GM21576 (cell line): Measurements from ENCODE around the gene NR3C2.
"Not testable (repeated sequence)": the region's sequence is repeated elsewhere in the genome, so short reads cannot be mapped to it uniquely, and the experiment has no call there.

Experiments
- ATAC-seq: cut with Tn5 transposase; IDR thresholded peaks from one replicate; pipeline ENCODE4 v1.9.1; 2021; ENCODE audit warnings: mild to moderate bottlenecking, moderate library complexity; ENCODE audit not compliant: unreplicated experiment

Gene NR3C2

DNA sequence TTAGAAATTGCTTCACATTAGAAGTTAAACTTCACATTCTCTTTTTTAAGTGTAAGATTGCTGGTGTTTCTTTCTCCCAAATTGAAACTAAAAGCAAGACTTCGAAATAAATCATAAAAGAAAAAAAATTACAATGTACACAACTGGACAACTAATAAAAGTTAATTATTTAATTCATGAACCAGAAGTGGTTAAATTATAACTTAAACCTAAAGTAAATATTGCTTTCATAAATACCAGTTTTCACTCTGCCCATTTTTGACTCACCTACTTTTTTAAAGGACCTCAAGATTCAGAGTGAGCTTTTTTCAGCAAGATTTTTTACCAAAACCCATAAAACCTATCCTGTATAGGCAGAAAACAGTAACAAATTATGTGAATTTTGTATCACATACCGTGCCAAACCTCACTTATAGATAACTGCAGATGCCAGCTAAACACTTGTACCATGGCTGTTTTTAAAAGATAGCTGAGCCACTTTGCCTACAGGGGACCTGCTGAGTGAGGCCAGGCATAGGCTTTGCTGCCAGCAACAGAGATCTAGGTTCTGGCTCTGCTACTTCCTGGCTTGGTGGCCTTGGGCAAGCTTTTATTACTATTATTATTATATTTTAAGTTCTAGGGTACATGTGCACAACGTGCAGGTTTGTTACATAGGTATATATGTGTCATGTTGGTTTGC, 259.8 kb downstream of the NR3C2 start:
- no peak for ATAC-seq

- ATAC-seq = no peak
Measured at GRCh38 chr4:148173397-148174017, 268.7 kb downstream of the NR3C2 start.

DNA sequence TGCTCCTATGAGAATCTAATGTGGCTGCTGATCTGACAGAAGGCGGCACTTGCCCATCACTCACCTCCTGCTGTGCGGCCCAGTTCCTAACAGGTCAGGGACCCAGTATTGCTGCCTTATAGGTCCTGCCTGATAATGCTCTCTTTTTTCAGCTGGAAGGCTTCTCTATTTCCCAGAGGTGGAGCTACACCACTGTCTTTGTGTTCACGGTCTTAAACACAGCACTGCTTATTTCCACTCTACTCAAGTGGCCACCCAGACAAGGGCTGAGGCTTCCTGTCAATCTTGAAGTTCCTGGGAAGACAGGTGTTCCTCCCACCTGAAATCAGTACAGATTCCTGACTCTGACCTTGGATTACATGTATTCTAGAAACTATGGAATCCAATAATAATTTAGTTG, 270.6 kb downstream of the NR3C2 start:
- ATAC-seq = no peak

- no peak for ATAC-seq
Measured at GRCh38 chr4:148170408-148171365, 271.5 kb downstream of the NR3C2 start.

GRCh38 chr4:148166132-148166591, 276.1 kb downstream of the NR3C2 start:
- no peak for ATAC-seq

DNA sequence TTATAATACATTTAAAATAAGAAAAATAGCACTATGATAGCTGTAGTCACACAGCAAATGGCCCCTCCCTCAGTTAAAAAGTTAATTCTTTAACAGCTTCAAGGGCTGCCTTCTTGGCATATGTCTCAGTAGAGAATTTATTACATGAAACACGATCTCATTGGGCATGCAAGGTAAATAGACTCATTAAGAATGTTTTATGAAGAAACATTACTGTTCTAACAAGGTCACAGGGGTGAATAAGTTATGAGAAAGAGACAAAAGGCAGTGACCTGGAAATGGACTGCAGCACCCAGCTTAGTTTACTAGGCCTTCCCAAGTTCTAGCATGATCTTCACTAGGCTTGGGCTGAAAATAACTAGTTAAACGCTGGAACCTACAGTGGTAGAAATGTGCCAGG, 277.7 kb downstream of the NR3C2 start:
- ATAC-seq = no peak

- ATAC-seq = no peak
Measured at GRCh38 chr4:148162991-148163390, 279.2 kb downstream of the NR3C2 start.

GRCh38 chr4:148162519-148162918, 279.7 kb downstream of the NR3C2 start:
- ATAC-seq = no peak

GRCh38 chr4:148161601-148162000, 280.6 kb downstream of the NR3C2 start:
- ATAC-seq = no peak

DNA sequence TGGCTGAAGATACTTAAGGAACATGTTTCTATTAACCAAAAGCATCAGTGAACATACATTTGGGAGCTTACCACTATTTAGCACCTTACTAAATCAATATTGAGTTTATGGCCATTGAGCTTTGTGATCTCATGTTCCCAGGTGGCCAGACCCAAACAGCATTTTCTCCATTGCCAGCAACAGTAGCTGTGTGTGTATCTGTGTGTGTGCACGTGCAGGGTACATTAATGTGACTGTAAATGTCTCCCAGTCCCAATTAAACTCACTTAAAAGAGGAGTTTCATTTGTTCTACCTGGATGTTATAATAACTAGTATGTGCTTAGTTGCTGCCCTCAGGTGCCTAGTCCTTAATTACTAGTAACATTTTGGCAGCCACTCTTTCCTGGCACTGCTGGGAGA, 282.4 kb downstream of the NR3C2 start:
- no peak for ATAC-seq

- ATAC-seq = no peak
Measured at GRCh38 chr4:148154769-148155168, 287.4 kb downstream of the NR3C2 start.

- ATAC-seq = no peak
Measured at GRCh38 chr4:148152868-148153625, 289.2 kb downstream of the NR3C2 start.

- no peak for ATAC-seq
Measured at GRCh38 chr4:148151806-148152205, 290.4 kb downstream of the NR3C2 start.

GRCh38 chr4:148145475-148145874, 296.7 kb downstream of the NR3C2 start:
- ATAC-seq = no peak

DNA sequence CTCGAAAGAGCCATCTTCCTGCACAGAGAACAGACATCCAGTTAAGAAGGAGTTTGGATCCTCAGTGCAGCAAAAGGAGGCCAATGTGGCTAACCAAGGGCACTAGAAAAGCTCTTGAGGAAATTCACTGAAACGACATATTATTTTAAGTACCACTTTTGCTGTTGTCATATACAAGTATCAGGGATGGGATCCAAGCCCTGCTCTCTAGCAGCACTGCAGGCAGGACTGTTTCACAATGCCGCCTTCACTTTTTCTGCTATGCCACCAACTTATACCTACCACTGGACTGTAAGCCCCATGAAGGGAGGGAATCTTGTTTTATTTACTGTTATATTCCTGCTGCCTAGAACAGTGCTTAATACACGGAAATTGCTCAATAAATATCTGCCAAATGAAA, 299.0 kb downstream of the NR3C2 start:
- no peak for ATAC-seq

- ATAC-seq = no peak
Measured at GRCh38 chr4:148141501-148141900, 300.7 kb downstream of the NR3C2 start.

DNA sequence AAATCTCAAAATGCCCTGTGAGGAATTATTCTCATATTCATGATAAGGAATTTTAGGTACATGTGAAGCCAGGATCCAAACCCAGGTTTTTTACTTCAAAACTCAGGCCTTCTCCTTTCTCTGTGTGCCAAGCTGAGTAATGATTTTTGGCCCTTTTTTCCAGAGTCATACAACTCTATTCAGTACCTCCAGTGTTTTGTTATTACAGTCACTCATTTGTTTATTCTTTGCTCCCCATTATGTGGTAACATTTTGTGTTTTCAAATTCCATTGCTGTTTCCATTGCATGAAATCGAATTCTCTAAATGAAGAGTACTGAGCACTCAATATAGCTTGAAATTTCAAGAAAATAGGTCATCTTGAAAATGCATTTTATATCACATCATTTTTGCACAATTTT, 315.4 kb downstream of the NR3C2 start:
- ATAC-seq = no peak

DNA sequence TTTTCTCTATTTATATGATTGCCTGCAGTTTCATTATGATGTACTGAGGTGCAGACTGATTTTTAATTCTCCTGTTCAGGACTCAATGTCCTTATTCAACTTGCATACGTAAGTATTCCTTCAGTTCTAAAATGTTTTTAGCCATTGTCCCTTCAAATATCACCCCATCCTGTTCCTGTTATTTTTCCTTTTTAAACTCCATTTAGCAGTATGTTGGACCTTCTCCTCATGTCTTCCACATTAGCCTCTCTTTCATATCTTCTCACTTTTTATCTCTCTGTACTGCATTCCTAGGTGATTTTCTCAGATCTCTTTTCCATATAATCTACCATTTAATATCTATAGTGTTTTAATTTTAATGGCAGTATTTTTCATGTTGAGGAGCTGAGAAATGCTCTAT, 317.7 kb downstream of the NR3C2 start:
- no peak for ATAC-seq

DNA sequence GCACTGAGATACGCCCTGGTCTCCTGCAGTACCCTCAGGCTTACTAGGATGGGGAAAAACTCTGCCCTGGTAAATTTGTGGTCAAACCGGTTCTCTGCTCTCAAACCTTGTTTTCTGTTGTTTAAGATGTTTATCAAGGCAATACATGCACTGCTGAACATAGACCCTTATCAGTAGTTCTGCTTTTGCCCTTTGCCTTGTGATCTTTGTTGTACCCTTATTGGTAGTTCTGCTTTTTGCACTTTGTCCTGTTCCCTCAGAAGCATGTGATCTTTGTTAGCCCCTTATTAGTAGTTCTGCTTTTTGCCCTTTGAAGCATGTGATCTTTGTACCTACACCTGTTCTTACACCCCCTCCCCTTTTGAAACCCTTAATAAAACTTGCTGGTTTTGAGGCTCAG, 319.1 kb downstream of the NR3C2 start:
- ATAC-seq = not testable (repeated sequence)

GRCh38 chr4:148120216-148120615, 322.0 kb downstream of the NR3C2 start:
- ATAC-seq = no peak

DNA sequence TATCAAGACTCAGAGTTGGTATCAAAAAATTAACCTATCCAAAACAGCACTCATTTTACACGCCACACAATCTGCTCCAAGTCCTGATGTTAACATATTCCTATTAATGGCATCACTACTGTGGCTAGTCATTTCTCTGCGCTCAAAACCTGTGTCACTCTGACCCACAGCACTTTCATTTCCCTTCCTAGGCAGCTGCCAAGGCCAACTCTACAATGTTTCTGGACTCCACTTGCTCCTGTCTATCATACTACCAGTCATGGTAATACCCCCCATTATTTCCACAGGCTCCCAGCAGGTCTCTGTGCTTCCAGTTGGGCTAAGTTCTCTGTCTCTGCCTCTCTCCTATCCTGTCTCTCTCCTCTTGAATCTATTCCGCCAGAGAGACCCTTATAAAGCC, 323.6 kb downstream of the NR3C2 start:
- no peak for ATAC-seq
